Spleen (tissue), 11 donors: ENCODE results near the gene PLVAP. TPM values are rescaled to one million over a fixed set of nuclear protein-coding genes. Genes with fewer than 3 reads are reported as not detected.
A peak's percentile ranks its signal among the peaks of the same experiment; 100 is the strongest.

Experiments
- DNase-seq: peaks from one replicate; pipeline ENCODE4 v3.0.0-alpha.2; 2020
- H3K27ac ChIP-seq, 8 donors: fragments of 200-600 bp; sonication (generic) in 7 of 8; 1 replicate in 4 of 8; 2 replicates in 4 of 8; pipeline versions ENCODE4 v1.5.0 to v1.8.0; 2016 to 2021; ENCODE audit warnings: inconsistent platforms in 4 of 8, mild to moderate bottlenecking in 4 of 8, moderate library complexity in 1 of 8
- H3K27me3 ChIP-seq, 7 donors: fragments of 200-600 bp; sonication (generic) in 6 of 7; replicated peaks in 1 of 7; 1 replicate in 4 of 7; 2 replicates in 3 of 7; pipeline versions ENCODE4 v1.5.0 to v1.8.0; 2016 to 2021; ENCODE audit warnings: inconsistent platforms in 3 of 7, mild to moderate bottlenecking in 1 of 7
- H3K36me3 ChIP-seq, 6 donors: fragments of 200-600 bp; sonication (generic) in 5 of 6; 1 replicate in 4 of 6; 2 replicates in 2 of 6; pipeline versions ENCODE4 v1.5.0 to v1.8.0; 2016 to 2021; ENCODE audit warnings: inconsistent platforms in 2 of 6
- H3K4me1 ChIP-seq, 6 donors: fragments of 200-600 bp; sonication (generic) in 5 of 6; 1 replicate in 3 of 6; 2 replicates in 3 of 6; pipeline versions ENCODE4 v1.5.0 to v1.8.0; 2016 to 2021; ENCODE audit warnings: inconsistent platforms in 3 of 6
- H3K4me3 ChIP-seq, 8 donors: fragments of 200-600 bp; sonication (generic) in 7 of 8; 1 replicate in 4 of 8; 2 replicates in 4 of 8; pipeline versions ENCODE4 v1.5.0 to v1.8.0; 2016 to 2021; ENCODE audit warnings: inconsistent platforms in 4 of 8, mild to moderate bottlenecking in 4 of 8, moderate library complexity in 2 of 8
- H3K9me3 ChIP-seq, 8 donors: fragments of 200-600 bp; sonication (generic) in 7 of 8; 1 replicate in 4 of 8; 2 replicates in 4 of 8; pipeline versions ENCODE4 v1.5.0 to v1.8.0; 2016 to 2021; ENCODE audit warnings: inconsistent platforms in 4 of 8
- POLR2A ChIP-seq, 3 donors: fragments of 450-650 bp; IDR thresholded peaks; one replicate each; pipeline ENCODE4 v1.5.1; 2017; ENCODE audit warnings: antibody characterized with exemption in 3 of 3, mild to moderate bottlenecking in 1 of 3
- POLR2AphosphoS5 ChIP-seq, 3 donors: sonication (generic); formaldehyde crosslinking; IDR thresholded peaks; one replicate each; pipeline ENCODE4 v1.5.1; 2017; ENCODE audit warnings: antibody characterized with exemption in 3 of 3
- WGBS, 5 donors: extraction: QIAGEN DNeasy Blood & Tissue Kit in 3 of 5; methylation state at CpG; one replicate each; pipeline versions ENCODE4 v1.1.5 to v1.1.7; 2013 to 2018; 5-methylcytosine and 5-hydroxymethylcytosine counted together
- intact Hi-C: fragments of 100-400 bp; cut with DNase I; formaldehyde crosslinking; loops from one replicate; pipeline ENCODE4 v1.15.0; 2023; ENCODE audit warnings: low total_unique reads
- polyA plus RNA-seq, 3 donors: library from polyadenylated mRNA; stranded (reverse); fragments of 200-250 nt; gene quantifications; one replicate each; pipeline ENCODE4 v1.2.1, GENCODE V29; 2013
- total RNA-seq, 7 donors: library from RNA; depleted of rRNA in 3 of 7; stranded (reverse); fragments of >200 nt in 3 of 7; fragmentation: NEBNext Ultra II Directional in 4 of 7; extraction: Animal tissue kit (Norgen Biotek cat#: 25700) in 4 of 7; gene quantifications; one replicate each; pipeline versions ENCODE4 v1.1.0 to v1.2.1, GENCODE V29; 2016 to 2021
- TF ChIP-seq, protein P1 (sequence below), 11 experiments: fragments of 200-600 bp in 7 of 11; fragments of 450-650 bp in 4 of 11; sonication (generic) in 4 of 11; IDR thresholded peaks in 8 of 11; conservative IDR thresholded peaks in 3 of 11; 1 replicate in 7 of 11; 2 replicates in 4 of 11; pipeline versions ENCODE4 v1.4.0 to v1.8.0; 2016 to 2021; ENCODE audit warnings: antibody characterized with exemption in 11 of 11, inconsistent platforms in 4 of 11, mild to moderate bottlenecking in 1 of 11
- donor health status: healthy with polysubstance abuse.
- donor health status: DM: no; HTN: no; CAD: no; lungs with moderate emphysema.
- donor health status: DM: no; HTN: no; CAD: no.
- donor health status: Bipolar disorder and iron deficiency.
- donor health status: healthy.
- donor health status: DM: no; HTN: no; CAD: no.
- donor health status: DM: yes; HTN: yes; CAD: no.

Gene PLVAP
- total and polyA plus RNA-seq, 10 donors: 26.6 to 555 (median 266) TPM

DNA sequence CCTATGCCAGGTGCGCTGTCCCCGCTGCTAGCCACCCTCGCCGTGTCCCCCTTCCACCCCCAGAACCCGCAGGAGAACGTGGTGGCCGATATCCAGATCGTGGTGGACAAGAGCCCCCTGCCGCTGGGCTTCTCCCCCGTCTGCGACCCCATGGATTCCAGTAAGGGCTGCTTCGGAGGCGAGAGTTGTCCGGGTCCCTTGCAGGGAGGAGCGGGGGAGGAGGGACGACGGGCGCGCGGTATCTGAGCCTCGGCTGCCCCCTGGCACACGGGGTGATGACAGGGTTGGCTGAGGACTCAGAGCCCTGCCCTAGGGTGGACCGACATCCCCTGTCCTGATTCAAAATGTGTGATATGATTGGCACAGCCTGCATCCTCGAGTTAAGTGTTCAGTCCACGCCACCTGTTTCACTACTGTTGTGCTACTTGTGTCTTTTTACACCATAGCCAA, 43.4 kb upstream of the PLVAP start:
- Histone ChIP-seq H3K27me3 (no peaks in the 10 kb centered on the region), H3K27ac (peak overlapping the region in 7 of 8 donors; percentile 74 to 91 (median 87)), H3K4me1 (peaks cover 0 to 34% (median 16%) of the 10 kb centered on the region in 6 donors), H3K36me3 (peaks cover 0 to 32% (median 9%) of the 10 kb centered on the region in 6 donors), H3K9me3 (no peaks in the 10 kb centered on the region), H3K4me3 (peak overlapping the region; percentile 81 to 91 (median 84))
- TF ChIP-seq POLR2AphosphoS5 (IDR thresholded peaks at IDR 0.05) (peak in 1 of 3 donors; percentile 13), POLR2A (IDR thresholded peaks at IDR 0.05) (no peak)
- TF ChIP-seq, protein P1, sequence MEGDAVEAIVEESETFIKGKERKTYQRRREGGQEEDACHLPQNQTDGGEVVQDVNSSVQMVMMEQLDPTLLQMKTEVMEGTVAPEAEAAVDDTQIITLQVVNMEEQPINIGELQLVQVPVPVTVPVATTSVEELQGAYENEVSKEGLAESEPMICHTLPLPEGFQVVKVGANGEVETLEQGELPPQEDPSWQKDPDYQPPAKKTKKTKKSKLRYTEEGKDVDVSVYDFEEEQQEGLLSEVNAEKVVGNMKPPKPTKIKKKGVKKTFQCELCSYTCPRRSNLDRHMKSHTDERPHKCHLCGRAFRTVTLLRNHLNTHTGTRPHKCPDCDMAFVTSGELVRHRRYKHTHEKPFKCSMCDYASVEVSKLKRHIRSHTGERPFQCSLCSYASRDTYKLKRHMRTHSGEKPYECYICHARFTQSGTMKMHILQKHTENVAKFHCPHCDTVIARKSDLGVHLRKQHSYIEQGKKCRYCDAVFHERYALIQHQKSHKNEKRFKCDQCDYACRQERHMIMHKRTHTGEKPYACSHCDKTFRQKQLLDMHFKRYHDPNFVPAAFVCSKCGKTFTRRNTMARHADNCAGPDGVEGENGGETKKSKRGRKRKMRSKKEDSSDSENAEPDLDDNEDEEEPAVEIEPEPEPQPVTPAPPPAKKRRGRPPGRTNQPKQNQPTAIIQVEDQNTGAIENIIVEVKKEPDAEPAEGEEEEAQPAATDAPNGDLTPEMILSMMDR (IDR thresholded peaks at IDR 0.05 in 8 of 11, conservative IDR thresholded peaks at IDR 0.05 in 3 of 11): peak in 3 of 11 experiments; percentile 8 to 31 (median 13)
- 4 to 6% (median 5%) methylated on average over 14 to 25 of the region's 25 CpGs for WGBS, 5 donors
- intact Hi-C loops: no loop called here
- DNase-seq: peak; percentile 88

DNA sequence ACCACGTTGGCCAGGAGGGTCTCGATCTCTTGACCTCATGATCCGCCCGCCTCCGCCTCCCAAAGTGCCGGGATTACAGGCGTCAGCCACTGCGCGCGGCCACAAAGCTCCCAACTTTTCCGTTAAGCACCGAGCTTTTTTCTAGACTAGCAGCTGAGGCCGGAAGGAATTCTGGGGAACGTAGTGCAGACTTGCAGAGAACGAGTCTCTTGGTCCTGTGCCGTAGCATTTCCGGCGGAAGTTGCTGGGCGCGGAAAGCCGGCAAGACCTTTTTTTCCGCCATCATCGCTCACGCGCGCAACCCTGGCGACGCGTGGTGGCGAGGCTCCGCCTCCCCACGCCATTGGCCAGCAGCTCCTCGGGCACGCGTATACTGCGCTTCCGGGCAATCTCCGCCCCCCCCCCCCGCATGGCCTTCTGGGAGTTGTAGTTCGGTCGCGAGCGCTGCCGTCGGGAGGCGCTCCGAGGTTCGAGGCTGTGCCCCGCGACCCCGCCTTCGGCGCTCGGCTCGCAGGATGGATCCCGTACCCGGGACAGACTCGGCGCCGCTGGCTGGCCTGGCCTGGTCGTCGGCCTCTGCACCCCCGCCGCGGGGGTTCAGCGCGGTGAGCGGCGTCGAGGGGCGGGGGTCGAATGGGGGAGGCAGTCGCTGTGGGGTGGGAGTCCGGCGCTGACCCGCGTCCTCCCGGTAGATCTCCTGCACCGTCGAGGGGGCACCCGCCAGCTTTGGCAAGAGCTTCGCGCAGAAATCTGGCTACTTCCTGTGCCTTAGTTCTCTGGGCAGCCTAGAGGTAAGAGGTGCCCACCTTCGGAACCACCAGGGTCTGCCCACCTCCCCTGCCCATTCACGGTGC, 42.7 kb upstream of the PLVAP start, which contains the start of gene MVB12A:
MVB12A (plus strand) TSS at position 427 of the 854 bp plus-strand sequence; CDS start at position 516, 89 bp downstream.
- WGBS, 5 donors: 0 to 1% (median 1%) methylated on average over 24 to 85 of the region's 85 CpGs
- Histone ChIP-seq H3K9me3 (no peaks in the 10 kb centered on the region), H3K4me3 (peak within 1 kb of the TSS; percentile 81 to 91 (median 84)), H3K4me1 (peaks cover 0 to 30% (median 14%) of the 10 kb centered on the region in 6 donors), H3K27me3 (no peaks in the 10 kb centered on the region), H3K36me3 (peaks cover 0 to 38% (median 14%) of the 10 kb centered on the region in 6 donors), H3K27ac (peak within 1 kb of the TSS; percentile 76 to 91 (median 86))
- intact Hi-C loops: no loop called here
- TF ChIP-seq, protein P1 (IDR thresholded peaks at IDR 0.05 in 8 of 11, conservative IDR thresholded peaks at IDR 0.05 in 3 of 11): peak in 1 of 11 experiments; percentile 14
- TF ChIP-seq POLR2AphosphoS5 (IDR thresholded peaks at IDR 0.05) (peak; percentile 95 to 96 (median 95)), POLR2A (IDR thresholded peaks at IDR 0.05) (peak in 1 of 3 donors; percentile 18)
- peak; percentile 99 for DNase-seq

DNA sequence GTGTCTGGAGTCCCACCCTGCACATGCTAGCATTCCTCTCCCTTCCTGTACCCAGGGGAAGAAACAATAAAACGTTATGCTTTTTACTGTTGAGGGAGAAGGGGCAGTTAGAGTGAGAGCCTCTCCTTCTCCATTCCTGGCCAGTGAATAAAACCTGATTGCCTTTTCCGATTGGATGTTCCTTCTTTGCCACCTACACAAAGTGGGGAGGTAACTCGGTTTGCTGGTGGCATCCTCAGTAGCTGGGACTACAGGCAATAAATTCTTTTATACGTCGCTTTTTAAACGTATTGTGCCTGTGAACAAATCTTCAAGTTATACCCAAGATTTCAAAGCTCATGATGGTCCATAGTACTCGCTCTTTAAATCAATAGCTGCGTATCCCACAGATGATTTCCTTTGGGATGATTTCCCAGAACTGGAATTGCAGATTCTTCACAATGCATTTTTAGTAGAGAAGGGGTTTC, 42.0 kb upstream of the PLVAP start:
- Histone ChIP-seq H3K27me3 (no peaks in the 10 kb centered on the region), H3K27ac (peak overlapping the region; percentile 76 to 91 (median 86)), H3K9me3 (no peaks in the 10 kb centered on the region), H3K4me3 (peak overlapping the region; percentile 81 to 91 (median 84)), H3K4me1 (peaks cover under 1 to 28% (median 15%) of the 10 kb centered on the region in 6 donors), H3K36me3 (peaks cover 0 to 45% (median 20%) of the 10 kb centered on the region in 6 donors)
- TF ChIP-seq POLR2AphosphoS5 (IDR thresholded peaks at IDR 0.05): no peak
- TF ChIP-seq, protein P1 (IDR thresholded peaks at IDR 0.05 in 8 of 11, conservative IDR thresholded peaks at IDR 0.05 in 3 of 11): no peak
- TF ChIP-seq POLR2A (IDR thresholded peaks at IDR 0.05): no peak
- no peak for DNase-seq
- 20 to 37% (median 25%) methylated on average over 8 of the region's 8 CpGs for WGBS, 5 donors
- intact Hi-C loops: no loop called here
